MG63 (cell line): ENCODE results near the gene LIMS1. TPM values are rescaled to one million over a fixed set of nuclear protein-coding genes. Genes with fewer than 3 reads are reported as not detected.
A peak's percentile ranks its signal among the peaks of the same experiment; 100 is the strongest.
"Not testable (repeated sequence)": the region's sequence is repeated elsewhere in the genome, so short reads cannot be mapped to it uniquely, and the experiment has no call there.

Experiments used
- DNase-seq: peaks from one replicate; pipeline ENCODE4 v3.0.0-alpha.2; 2020
- H3K27me3 ChIP-seq: fragments of 250-450 bp; sonication (Bioruptor Pico); 2 replicates; pipeline ENCODE4 v1.5.1; 2020; ENCODE audit warnings: mild to moderate bottlenecking, moderate library complexity
- H3K36me3 ChIP-seq: fragments of 250-450 bp; sonication (Bioruptor Pico); 2 replicates; pipeline ENCODE4 v1.5.1; 2020; ENCODE audit warnings: mild to moderate bottlenecking, moderate library complexity
- H3K4me3 ChIP-seq: fragments of 250-450 bp; sonication (Bioruptor Pico); 2 replicates; pipeline ENCODE4 v1.5.1; 2020; ENCODE audit warnings: mild to moderate bottlenecking, moderate library complexity
- H3K9me3 ChIP-seq: fragments of 250-450 bp; sonication (Bioruptor Pico); 2 replicates; pipeline ENCODE4 v1.5.1; 2020; ENCODE audit warnings: mild to moderate bottlenecking, moderate library complexity
- total RNA-seq: library from RNA; depleted of rRNA; stranded (reverse); fragments of >200 nt; shearing (Covaris generic); gene quantifications from 2 replicates; pipeline ENCODE4 v1.2.3, GENCODE V29; 2014; ENCODE audit warnings: low replicate concordance

LIMS1 gene
- total RNA-seq, 1 experiment from 2014 or later, result 49.2 TPM

- DNase-seq, H3K4me3 ChIP-seq, H3K9me3 ChIP-seq, H3K27me3 ChIP-seq, H3K36me3 ChIP-seq: not testable (repeated sequence)
Measured at GRCh38 chr2:108655270-108655669, 121.0 kb downstream of the LIMS1 start.

GRCh38 chr2:108656282-108656681 is 122.0 kb downstream of the LIMS1 start:
- not testable (repeated sequence) for H3K27me3 ChIP-seq, H3K9me3 ChIP-seq, H3K36me3 ChIP-seq, DNase-seq, H3K4me3 ChIP-seq

GRCh38 chr2:108657517-108657916 is 123.2 kb downstream of the LIMS1 start:
- not testable (repeated sequence) for H3K4me3 ChIP-seq, H3K9me3 ChIP-seq, H3K36me3 ChIP-seq, H3K27me3 ChIP-seq, DNase-seq

GRCh38 chr2:108658553-108658952 is 124.3 kb downstream of the LIMS1 start:
- not testable (repeated sequence) for H3K9me3 ChIP-seq, H3K27me3 ChIP-seq, H3K4me3 ChIP-seq, H3K36me3 ChIP-seq, DNase-seq

- not testable (repeated sequence) for DNase-seq, H3K36me3 ChIP-seq, H3K27me3 ChIP-seq, H3K4me3 ChIP-seq, H3K9me3 ChIP-seq
Measured at GRCh38 chr2:108661493-108661892, 127.2 kb downstream of the LIMS1 start.

GRCh38 chr2:108662207-108662612 is 127.9 kb downstream of the LIMS1 start:
- H3K9me3 ChIP-seq, H3K36me3 ChIP-seq, H3K27me3 ChIP-seq, H3K4me3 ChIP-seq: not testable (repeated sequence)
- peak; percentile 76 for DNase-seq

- not testable (repeated sequence) for H3K9me3 ChIP-seq, H3K4me3 ChIP-seq, H3K27me3 ChIP-seq, H3K36me3 ChIP-seq, DNase-seq
Measured at GRCh38 chr2:108663346-108663745, 129.1 kb downstream of the LIMS1 start.

GRCh38 chr2:108664089-108664488 is 129.8 kb downstream of the LIMS1 start:
- H3K4me3 ChIP-seq, H3K27me3 ChIP-seq, H3K36me3 ChIP-seq, DNase-seq, H3K9me3 ChIP-seq: not testable (repeated sequence)

GRCh38 chr2:108664979-108665378 is 130.7 kb downstream of the LIMS1 start:
- not testable (repeated sequence) for DNase-seq, H3K36me3 ChIP-seq, H3K4me3 ChIP-seq, H3K27me3 ChIP-seq, H3K9me3 ChIP-seq

- H3K9me3 ChIP-seq, DNase-seq, H3K27me3 ChIP-seq, H3K36me3 ChIP-seq, H3K4me3 ChIP-seq: not testable (repeated sequence)
Measured at GRCh38 chr2:108665975-108666374, 131.7 kb downstream of the LIMS1 start.

- H3K36me3 ChIP-seq, H3K27me3 ChIP-seq, DNase-seq, H3K9me3 ChIP-seq, H3K4me3 ChIP-seq: not testable (repeated sequence)
Measured at GRCh38 chr2:108667140-108667539, 132.9 kb downstream of the LIMS1 start.

- not testable (repeated sequence) for H3K4me3 ChIP-seq, H3K36me3 ChIP-seq, H3K27me3 ChIP-seq, DNase-seq, H3K9me3 ChIP-seq
Measured at GRCh38 chr2:108670282-108670681, 136.0 kb downstream of the LIMS1 start.

- not testable (repeated sequence) for H3K36me3 ChIP-seq, H3K27me3 ChIP-seq, H3K4me3 ChIP-seq, H3K9me3 ChIP-seq, DNase-seq
Measured at GRCh38 chr2:108672200-108672805, 138.0 kb downstream of the LIMS1 start.

GRCh38 chr2:108676522-108676921 is 142.3 kb downstream of the LIMS1 start:
- not testable (repeated sequence) for DNase-seq, H3K9me3 ChIP-seq, H3K27me3 ChIP-seq, H3K4me3 ChIP-seq, H3K36me3 ChIP-seq

- not testable (repeated sequence) for H3K36me3 ChIP-seq, H3K27me3 ChIP-seq, H3K4me3 ChIP-seq, DNase-seq, H3K9me3 ChIP-seq
Measured at GRCh38 chr2:108677239-108677744, 143.0 kb downstream of the LIMS1 start.

GRCh38 chr2:108678198-108678651 is 144.0 kb downstream of the LIMS1 start:
- H3K36me3 ChIP-seq, H3K9me3 ChIP-seq, H3K4me3 ChIP-seq, H3K27me3 ChIP-seq: not testable (repeated sequence)
- DNase-seq, result peak; percentile 39

GRCh38 chr2:108680805-108681204 is 146.5 kb downstream of the LIMS1 start:
- H3K36me3 ChIP-seq, H3K9me3 ChIP-seq, H3K4me3 ChIP-seq, DNase-seq, H3K27me3 ChIP-seq: not testable (repeated sequence)

GRCh38 chr2:108688818-108689756 is 154.8 kb downstream of the LIMS1 start:
- H3K9me3 ChIP-seq, H3K4me3 ChIP-seq, H3K36me3 ChIP-seq, H3K27me3 ChIP-seq: not testable (repeated sequence)
- peak; percentile 66 for DNase-seq
